GM12878 (cell line): ENCODE measurements around the gene VPS25. TPM values are rescaled to one million over a fixed set of nuclear protein-coding genes. Genes with fewer than 3 reads are reported as not detected.
"Not testable (repeated sequence)": the region's sequence is repeated elsewhere in the genome, so short reads cannot be mapped to it uniquely, and the experiment has no call there.

Experiments used
- ATAC-seq: fragments of 200-7000 bp; cut with Tn5 transposase; 3 replicates; pipeline ENCODE4 v1.9.1; 2020; ENCODE audit warnings: mild to moderate bottlenecking, moderate library complexity
- BruUV-seq: library from RNA; stranded (reverse); fragments of 400-500 nt; replicated peaks from 2 replicates; lab custom pipeline; 2021; lab: Mats Ljungman, UMichigan
- CTCF ChIA-PET: fragments of 300-600 bp; sonication (Branson Sonifier 250); formaldehyde crosslinking; extraction: SDS; loops from one replicate; lab custom pipeline; 2021; ENCODE audit warnings: inconsistent platforms; lab: Yijun Ruan, JAX
- POLR2A ChIA-PET: fragments of 350-600 bp; formaldehyde crosslinking; extraction: SDS; loops from one replicate; lab custom pipeline; 2021; ENCODE audit warnings: inconsistent platforms; lab: Charles Lee
- RAD21 ChIA-PET: fragments of 300-600 bp; sonication (Branson Sonifier 250); formaldehyde crosslinking; loops from one replicate; lab custom pipeline; 2023; ENCODE audit warnings: antibody characterized with exemption; ENCODE audit not compliant: unreplicated experiment; lab: Charles Lee
- SMC1A ChIA-PET: fragments of 300-600 bp; sonication (Branson Sonifier 250); formaldehyde crosslinking; loops from one replicate; lab custom pipeline; 2023; ENCODE audit not compliant: unreplicated experiment, uncharacterized antibody; lab: Charles Lee
- DNase-seq: peaks from one replicate; pipeline ENCODE4 v3.0.0-alpha.2; 2011; ENCODE audit warnings: low read depth, low spot score
- FAIRE-seq: peaks from 3 replicates; lab custom pipeline; 2011; peaks lifted over from hg19 to GRCh38; lab: Jason Lieb, UNC
- H2AFZ ChIP-seq: 2 replicates; pipeline ENCODE4 v1.6.0; 2011; ENCODE audit warnings: low read depth, low read length, control low read depth; ENCODE audit not compliant: control insufficient read depth
- H3K27ac ChIP-seq: 2 replicates; pipeline ENCODE4 v1.5.1; 2011; ENCODE audit warnings: control low read depth; ENCODE audit not compliant: control insufficient read depth, insufficient read depth
- H3K27me3 ChIP-seq, 2 experiments: replicated peaks in 1 of 2; 2 replicates each; pipeline versions ENCODE4 v1.6.0 to v1.6.1; 2011; ENCODE audit warnings: low read length in 1 of 2; ENCODE audit not compliant: control insufficient read depth in 2 of 2, insufficient read depth in 2 of 2
- H3K36me3 ChIP-seq, 2 experiments: 2 replicates each; pipeline ENCODE4 v1.5.1; 2011; ENCODE audit warnings: low read length in 1 of 2; ENCODE audit not compliant: control insufficient read depth in 2 of 2, insufficient read depth in 2 of 2
- H3K4me1 ChIP-seq: 2 replicates; pipeline ENCODE4 v1.6.1; 2011; ENCODE audit warnings: mild to moderate bottlenecking, low read length, moderate library complexity, mixed read lengths; ENCODE audit not compliant: control insufficient read depth, insufficient read depth
- H3K4me2 ChIP-seq: 2 replicates; pipeline ENCODE4 v1.6.0; 2011; ENCODE audit warnings: control low read depth; ENCODE audit not compliant: control insufficient read depth, insufficient read depth
- H3K4me3 ChIP-seq: fragments of 200-600 bp; sonication (generic); 2 replicates; pipeline ENCODE4 v1.5.1; 2016
- H3K79me2 ChIP-seq: 2 replicates; pipeline ENCODE4 v1.6.0; 2011; ENCODE audit warnings: low read length; ENCODE audit not compliant: control insufficient read depth, insufficient read depth
- H3K9ac ChIP-seq: 2 replicates; pipeline ENCODE4 v1.8.0; 2011; ENCODE audit warnings: low read length, control low read depth, mixed read lengths; ENCODE audit not compliant: control insufficient read depth, insufficient read depth
- H3K9me3 ChIP-seq: replicated peaks from 3 replicates; pipeline ENCODE4 v1.5.1; 2011; ENCODE audit warnings: mild to moderate bottlenecking, low read length; ENCODE audit not compliant: control insufficient read depth, insufficient read depth
- H4K20me1 ChIP-seq: 2 replicates; pipeline ENCODE4 v1.6.0; 2011; ENCODE audit not compliant: control insufficient read depth, insufficient read depth
- ASH2L ChIP-seq: fragments of 300-600, 200-600 bp; sonication (generic); IDR thresholded peaks from 2 replicates; pipeline ENCODE4 v1.6.1; 2017; ENCODE audit warnings: low read depth, mild to moderate bottlenecking, borderline replicate concordance
- JUND ChIP-seq: IDR thresholded peaks from 2 replicates; pipeline ENCODE4 v1.6.1; 2012; ENCODE audit warnings: low read depth, mild to moderate bottlenecking, low read length, improper control_type of control experiment, moderate library complexity
- RUNX3 ChIP-seq: IDR thresholded peaks from 2 replicates; pipeline ENCODE4 v1.6.1; 2012; ENCODE audit warnings: low read length, inconsistent platforms
- SMAD1 ChIP-seq: fragments of 450-650 bp; IDR thresholded peaks from 2 replicates; pipeline ENCODE4 v1.6.1; 2018; ENCODE audit warnings: mild to moderate bottlenecking, low read depth; ENCODE audit not compliant: partially characterized antibody
- WGBS: methylation state at CpG from one replicate; pipeline ENCODE4 v1.1.6; 2016; ENCODE audit warnings: low lambda C conversion rate; ENCODE audit not compliant: insufficient replicate concordance, insufficient coverage; ENCODE audit errors: missing lambda C conversion rate; 5-methylcytosine and 5-hydroxymethylcytosine counted together
- in situ Hi-C: fragments of 300-500 bp; cut with MboI; formaldehyde crosslinking; loops from 9 replicates; pipeline ENCODE4 v1.14.3; 2018; ENCODE audit warnings: mixed read lengths
- intact Hi-C: fragments of 100-400 bp; cut with micrococcal nuclease; formaldehyde crosslinking; loops from one replicate; pipeline ENCODE4 v1.14.2; 2022; ENCODE audit not compliant: unreplicated experiment
- polyA plus RNA-seq, 11 experiments: library from polyadenylated mRNA; depleted of rRNA in 4 of 11; unstranded in 6 of 11; stranded (reverse) in 5 of 11; fragments of >200 nt; fragmentation: Nextera tagmentation in 4 of 11; fragmentation: Illumina TruSeq in 1 of 11; extraction: Ambion mirVana in 4 of 11; extraction: Trizol in 1 of 11; gene quantifications; 1 replicate in 1 of 11; 2 replicates in 10 of 11; pipeline versions ENCODE4 v1.2.1 to v1.2.3, GENCODE V29; 2011 to 2016; ENCODE audit warnings: inconsistent platforms in 2 of 11, missing spikeins in 2 of 11, low read depth in 1 of 11
- total RNA-seq, 4 experiments: library from RNA; depleted of rRNA in 3 of 4; stranded (reverse); fragments of >200 nt in 3 of 4; fragmentation: Illumina TruSeq in 1 of 4; extraction: Trizol in 1 of 4; gene quantifications; 2 replicates each; pipeline versions ENCODE4 v1.2.1 to v1.2.3, GENCODE V29; 2013 to 2021
- TF ChIP-seq, protein P1 (sequence below): fragments of 450-650 bp; IDR thresholded peaks from 2 replicates; pipeline ENCODE4 v1.6.1; 2016; ENCODE audit warnings: mild to moderate bottlenecking, moderate library complexity, borderline replicate concordance

VPS25 gene
- total and polyA plus RNA-seq, 10 of the 15 experiments (the other 5 are each of a cell fraction or from before 2014, with no cell fraction given): 92.7 to 185 (median 136) TPM

GRCh38 chr17:42742916-42743315 lies 30.3 kb upstream of the VPS25 start:
- FAIRE-seq, DNase-seq, H3K4me1 ChIP-seq, H3K27ac ChIP-seq, H3K4me2 ChIP-seq, H3K36me3 ChIP-seq, H3K9ac ChIP-seq, intact Hi-C loops, ATAC-seq, H3K27me3 ChIP-seq, H2AFZ ChIP-seq, in situ Hi-C loops, H3K9me3 ChIP-seq, BruUV-seq, H4K20me1 ChIP-seq, H3K4me3 ChIP-seq: not testable (repeated sequence)
- RAD21 ChIA-PET: interaction anchor here (1.1 to 2.2 kb wide), 3 partner anchors 21 to 256 kb away, joined by 3 to 8 read pairs (median 7); partner anchors contain the start of genes PSMC3IP and RPL27
- CTCF ChIA-PET: interaction anchor here (1.3 to 3.0 kb wide), 2 partner anchors 21 to 194 kb away, joined by 4 to 13 read pairs; no protein-coding TSS in a partner anchor
- SMC1A ChIA-PET: interaction anchor here (0.6 to 1.9 kb wide), 5 partner anchors 16 to 165 kb away, joined by 3 to 7 read pairs (median 4); no protein-coding TSS in a partner anchor
- POLR2A ChIA-PET: interaction anchor here (0.6 to 1.2 kb wide), 3 partner anchors 11 to 57 kb away, joined by 3 to 4 read pairs (median 3); no protein-coding TSS in a partner anchor
- WGBS: 83% methylated on average over 10 of the region's 11 CpGs
- H3K79me2 ChIP-seq: peaks cover 15% of the 10 kb centered on the region

- no peak for FAIRE-seq
- intact Hi-C loops: no loop called here
- peaks cover 8% of the 10 kb centered on the region; the same call in 1 of the 2 replicates for H3K4me1 ChIP-seq
- TSS peak; percentile 65 for BruUV-seq
- WGBS: 72% methylated on average over 10 of the region's 10 CpGs
- H3K27me3 ChIP-seq: no peaks in the 10 kb centered on the region
- peak overlapping the region; percentile 63 for H3K4me3 ChIP-seq
- H2AFZ ChIP-seq: peak overlapping the region; percentile 63; the same call in 1 of the 2 replicates
- H3K4me2 ChIP-seq: peak overlapping the region; percentile 88
- H3K36me3 ChIP-seq: no peaks in the 10 kb centered on the region
- H4K20me1 ChIP-seq: no peaks in the 10 kb centered on the region
- peak overlapping the region; percentile 76 for H3K9ac ChIP-seq
- ChIA-PET RAD21 (interaction anchor here (0.6 to 2.2 kb wide), 5 partner anchors 8 to 255 kb away, joined by 3 to 8 read pairs (median 5); partner anchors contain the start of genes PSMC3IP and RPL27), POLR2A (interaction anchor here (0.6 to 1.0 kb wide), 5 partner anchors 17 to 89 kb away, joined by 3 to 4 read pairs (median 3); no protein-coding TSS in a partner anchor), CTCF (interaction anchor here (0.6 to 3.0 kb wide), 4 partner anchors 10 to 195 kb away, joined by 4 to 13 read pairs (median 4); no protein-coding TSS in a partner anchor), SMC1A (interaction anchor here (0.6 to 1.9 kb wide), 6 partner anchors 17 to 165 kb away, joined by 3 to 7 read pairs (median 4); no protein-coding TSS in a partner anchor)
- TF ChIP-seq JUND: no peak
- TF ChIP-seq ASH2L: no peak
- TF ChIP-seq, protein P1, sequence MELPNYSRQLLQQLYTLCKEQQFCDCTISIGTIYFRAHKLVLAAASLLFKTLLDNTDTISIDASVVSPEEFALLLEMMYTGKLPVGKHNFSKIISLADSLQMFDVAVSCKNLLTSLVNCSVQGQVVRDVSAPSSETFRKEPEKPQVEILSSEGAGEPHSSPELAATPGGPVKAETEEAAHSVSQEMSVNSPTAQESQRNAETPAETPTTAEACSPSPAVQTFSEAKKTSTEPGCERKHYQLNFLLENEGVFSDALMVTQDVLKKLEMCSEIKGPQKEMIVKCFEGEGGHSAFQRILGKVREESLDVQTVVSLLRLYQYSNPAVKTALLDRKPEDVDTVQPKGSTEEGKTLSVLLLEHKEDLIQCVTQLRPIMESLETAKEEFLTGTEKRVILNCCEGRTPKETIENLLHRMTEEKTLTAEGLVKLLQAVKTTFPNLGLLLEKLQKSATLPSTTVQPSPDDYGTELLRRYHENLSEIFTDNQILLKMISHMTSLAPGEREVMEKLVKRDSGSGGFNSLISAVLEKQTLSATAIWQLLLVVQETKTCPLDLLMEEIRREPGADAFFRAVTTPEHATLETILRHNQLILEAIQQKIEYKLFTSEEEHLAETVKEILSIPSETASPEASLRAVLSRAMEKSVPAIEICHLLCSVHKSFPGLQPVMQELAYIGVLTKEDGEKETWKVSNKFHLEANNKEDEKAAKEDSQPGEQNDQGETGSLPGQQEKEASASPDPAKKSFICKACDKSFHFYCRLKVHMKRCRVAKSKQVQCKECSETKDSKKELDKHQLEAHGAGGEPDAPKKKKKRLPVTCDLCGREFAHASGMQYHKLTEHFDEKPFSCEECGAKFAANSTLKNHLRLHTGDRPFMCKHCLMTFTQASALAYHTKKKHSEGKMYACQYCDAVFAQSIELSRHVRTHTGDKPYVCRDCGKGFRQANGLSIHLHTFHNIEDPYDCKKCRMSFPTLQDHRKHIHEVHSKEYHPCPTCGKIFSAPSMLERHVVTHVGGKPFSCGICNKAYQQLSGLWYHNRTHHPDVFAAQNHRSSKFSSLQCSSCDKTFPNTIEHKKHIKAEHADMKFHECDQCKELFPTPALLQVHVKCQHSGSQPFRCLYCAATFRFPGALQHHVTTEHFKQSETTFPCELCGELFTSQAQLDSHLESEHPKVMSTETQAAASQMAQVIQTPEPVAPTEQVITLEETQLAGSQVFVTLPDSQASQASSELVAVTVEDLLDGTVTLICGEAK: peak; percentile 8; the same call in 1 of the 2 replicates
- no peak for TF ChIP-seq SMAD1
- TF ChIP-seq RUNX3: no peak
- in situ Hi-C loops: no loop called here
- peak overlapping the region; percentile 60; the same call in 1 of the 2 replicates for H3K27ac ChIP-seq
- no peaks in the 10 kb centered on the region for H3K9me3 ChIP-seq
- peaks cover 15% of the 10 kb centered on the region for H3K79me2 ChIP-seq
- no peak for DNase-seq
- ATAC-seq: no peak
Observed at GRCh38 chr17:42743595-42744282, 29.5 kb upstream of the VPS25 start.
